Suppressor macrophage treated with lipopolysaccharide for 4 hours (primary cell): ENCODE results near the gene SQOR.

Source experiments
- DNase-seq: peaks from one replicate; pipeline ENCODE4 v3.0.0-alpha.2; 2020

SQOR gene

DNA sequence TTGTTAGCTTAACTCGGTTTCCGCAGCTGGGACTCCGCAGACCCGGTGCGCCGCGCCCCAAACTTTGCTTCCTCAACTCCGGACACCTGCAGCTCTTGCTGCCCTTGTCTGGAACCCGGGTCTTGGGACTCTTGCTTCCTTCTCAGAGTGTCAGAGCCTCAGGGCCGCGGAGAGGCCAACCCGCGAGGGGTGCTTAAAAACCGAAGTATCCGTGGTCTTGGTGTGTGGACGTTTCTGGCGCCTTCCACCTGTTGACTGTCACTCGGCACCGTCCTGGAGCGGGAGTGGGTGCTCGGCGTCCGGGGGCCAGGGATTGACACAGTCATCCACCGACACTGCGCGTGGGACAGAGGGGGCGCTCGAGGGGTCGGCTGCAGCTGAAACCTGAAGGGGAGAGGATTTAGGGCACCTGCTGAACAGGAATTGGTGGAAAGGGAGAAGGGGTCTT, 386 bp downstream of the SQOR start:
- DNase-seq = peak; percentile 59

DNA sequence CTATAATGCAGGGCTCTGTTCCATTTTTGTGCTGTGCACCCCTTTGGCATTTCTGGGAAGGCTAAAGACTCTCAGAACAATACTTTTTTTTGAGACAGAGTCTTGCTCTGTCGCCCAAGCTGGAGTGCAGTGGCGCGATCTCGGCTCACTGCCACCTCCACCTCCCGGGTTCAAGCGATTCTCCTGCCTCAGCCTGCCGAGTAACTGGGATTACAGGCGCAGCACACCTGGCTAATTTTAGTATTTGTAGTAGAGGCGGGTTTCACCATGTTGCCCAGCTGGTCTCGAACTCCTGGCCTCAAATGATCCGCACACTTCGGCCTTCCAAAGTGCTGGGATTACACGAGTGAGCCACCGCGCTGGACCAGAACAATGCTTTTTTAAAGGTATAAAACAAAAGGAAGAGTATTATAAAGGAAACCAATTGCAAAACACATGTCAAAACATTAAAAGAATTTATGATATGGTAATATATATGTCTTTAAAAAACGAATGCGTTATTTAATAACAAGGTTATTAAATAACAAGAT, 999 bp downstream of the SQOR start:
- DNase-seq = no peak

DNA sequence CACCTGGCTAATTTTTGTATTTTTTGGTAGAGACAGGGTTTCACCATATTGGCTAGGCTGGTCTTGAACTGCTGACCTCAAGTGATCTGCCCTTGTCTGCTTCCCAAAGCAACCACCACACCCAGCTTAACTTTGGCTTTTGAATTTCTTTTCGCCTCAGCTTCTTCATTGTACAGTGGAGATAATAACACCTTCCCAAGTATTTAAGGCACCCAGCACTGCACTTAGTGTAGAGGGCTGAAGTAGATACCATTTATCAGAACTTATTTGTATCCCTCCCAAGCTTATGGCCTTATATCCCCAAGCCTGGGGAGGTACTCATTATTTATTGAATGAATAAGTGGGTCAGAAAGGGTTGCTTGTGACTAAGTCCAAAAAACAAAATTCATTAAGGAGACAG, 2.3 kb downstream of the SQOR start:
- DNase-seq = no peak

DNA sequence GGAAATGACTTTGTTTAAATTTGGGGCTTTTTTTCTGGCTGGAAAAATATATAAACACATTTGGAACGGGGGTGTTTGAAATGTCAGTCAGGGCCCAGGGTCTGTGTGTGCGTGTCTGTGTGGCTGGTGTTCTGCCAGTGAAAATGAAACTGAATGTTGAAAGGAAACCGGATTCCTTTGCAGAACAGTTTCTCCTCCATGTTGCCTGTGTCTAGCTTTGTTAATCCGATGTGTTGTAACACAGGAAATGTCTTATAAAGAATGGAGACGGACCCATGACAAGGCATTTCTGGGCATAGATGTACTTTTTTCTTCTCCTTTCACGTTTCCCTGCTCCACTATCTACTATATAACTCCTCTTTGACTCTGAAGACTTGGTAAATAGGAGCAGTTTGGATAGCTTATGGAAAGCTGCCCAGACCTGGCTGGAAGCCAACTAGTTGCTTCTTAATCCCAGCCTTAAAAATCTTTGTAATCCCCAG, 2.8 kb downstream of the SQOR start:
- DNase-seq = peak; percentile 95

DNA sequence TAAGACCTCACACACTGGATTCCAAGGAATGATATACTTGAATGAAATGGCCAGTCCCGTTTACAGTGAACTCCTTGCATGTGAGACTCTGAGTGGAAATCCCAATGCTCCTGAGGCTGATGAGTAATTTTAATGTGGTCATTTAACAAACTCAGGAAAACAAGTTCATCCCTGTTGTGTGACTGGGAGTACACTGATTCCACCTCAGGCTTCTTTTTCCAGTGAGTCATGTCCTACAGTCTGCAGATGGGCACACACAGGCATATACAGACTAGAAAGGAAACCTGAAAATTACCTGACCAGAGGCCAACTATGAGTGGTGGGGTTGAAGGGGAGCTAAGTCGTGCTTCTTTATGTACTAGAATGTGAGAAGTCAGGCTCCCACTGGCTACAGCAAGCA, 5.8 kb downstream of the SQOR start:
- peak; percentile 72 for DNase-seq

DNA sequence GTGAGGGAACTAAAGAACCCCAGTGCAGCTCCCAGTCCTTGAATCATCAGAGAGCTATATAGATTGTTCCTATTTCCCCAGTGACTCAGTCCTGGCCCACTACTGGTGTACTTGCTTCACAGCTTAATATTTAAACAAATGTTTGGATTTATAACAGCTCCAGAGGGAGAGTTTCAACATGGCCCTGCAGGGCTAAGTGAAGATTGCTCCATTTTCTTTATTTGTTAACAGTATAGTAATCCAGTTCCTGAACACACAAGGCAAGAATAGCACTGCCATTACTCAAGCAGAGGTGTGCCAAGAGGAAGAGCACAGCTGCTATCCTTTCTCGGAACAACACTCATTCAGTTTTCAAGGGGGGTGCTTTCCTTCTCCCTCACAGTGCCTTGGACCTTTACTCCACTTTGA, 6.5 kb downstream of the SQOR start:
- peak; percentile 93 for DNase-seq

DNA sequence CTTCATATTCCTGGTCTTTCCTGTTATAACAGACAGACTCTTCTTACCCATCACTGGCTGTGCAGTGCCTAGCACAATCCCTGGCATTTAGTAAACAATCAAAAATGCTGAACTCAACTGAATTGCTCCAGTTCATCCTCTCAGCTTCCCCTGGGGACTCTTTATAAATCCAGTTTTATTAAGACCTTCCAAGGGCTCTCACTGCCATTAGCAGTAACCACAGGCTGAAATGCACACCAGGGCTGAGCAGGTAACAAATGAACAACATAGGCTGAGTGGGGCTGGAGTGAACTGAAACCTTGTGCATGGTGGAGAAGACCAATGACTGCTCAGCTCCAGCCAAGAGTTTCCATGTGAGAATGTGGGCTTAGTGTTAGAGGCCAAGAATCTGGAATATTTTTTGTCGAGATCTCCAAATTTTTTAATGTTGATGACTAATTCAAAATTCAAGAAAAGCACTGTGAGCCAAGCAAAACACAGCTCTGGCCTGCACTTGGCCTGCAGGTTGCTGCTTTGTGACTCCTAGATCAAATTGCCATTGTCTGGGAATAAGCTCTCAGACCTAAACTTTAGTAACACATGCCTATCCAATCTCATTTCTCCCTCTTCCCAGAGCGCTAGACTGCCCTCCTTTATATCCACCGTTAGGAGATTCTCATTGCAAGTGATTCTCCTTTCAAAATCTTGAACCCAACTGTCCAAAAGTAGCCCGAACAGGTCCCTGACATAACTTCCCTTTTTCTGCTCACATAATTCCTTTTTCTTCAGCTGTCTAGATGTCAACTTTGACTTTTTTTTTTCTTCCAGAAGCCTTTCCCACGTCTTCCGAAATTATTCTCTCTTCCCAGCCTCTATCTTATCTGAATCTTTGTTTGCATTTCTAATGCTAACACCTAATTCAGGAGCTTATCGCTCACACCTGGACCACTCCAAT, 7.4 kb downstream of the SQOR start:
- peak; percentile 25 for DNase-seq

DNA sequence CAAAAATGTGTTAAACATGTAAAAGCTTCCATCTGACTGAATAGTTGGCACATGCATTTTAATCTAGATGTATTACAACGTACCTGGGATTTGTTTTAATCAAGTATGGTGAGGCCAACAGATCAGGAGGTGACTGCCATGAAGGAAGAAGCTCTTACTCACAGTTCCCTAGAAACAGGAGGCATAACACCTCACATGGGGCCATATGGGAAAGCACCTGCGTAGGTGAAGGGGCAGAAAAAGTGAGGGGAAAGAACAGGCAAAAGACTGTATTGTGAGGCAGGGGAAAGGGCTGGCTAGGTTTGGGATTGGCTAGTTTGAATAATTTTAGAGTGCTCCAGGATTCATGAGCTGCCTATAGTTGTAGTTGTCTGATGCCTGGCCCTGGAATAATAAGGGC, 9.6 kb downstream of the SQOR start:
- DNase-seq = no peak

DNA sequence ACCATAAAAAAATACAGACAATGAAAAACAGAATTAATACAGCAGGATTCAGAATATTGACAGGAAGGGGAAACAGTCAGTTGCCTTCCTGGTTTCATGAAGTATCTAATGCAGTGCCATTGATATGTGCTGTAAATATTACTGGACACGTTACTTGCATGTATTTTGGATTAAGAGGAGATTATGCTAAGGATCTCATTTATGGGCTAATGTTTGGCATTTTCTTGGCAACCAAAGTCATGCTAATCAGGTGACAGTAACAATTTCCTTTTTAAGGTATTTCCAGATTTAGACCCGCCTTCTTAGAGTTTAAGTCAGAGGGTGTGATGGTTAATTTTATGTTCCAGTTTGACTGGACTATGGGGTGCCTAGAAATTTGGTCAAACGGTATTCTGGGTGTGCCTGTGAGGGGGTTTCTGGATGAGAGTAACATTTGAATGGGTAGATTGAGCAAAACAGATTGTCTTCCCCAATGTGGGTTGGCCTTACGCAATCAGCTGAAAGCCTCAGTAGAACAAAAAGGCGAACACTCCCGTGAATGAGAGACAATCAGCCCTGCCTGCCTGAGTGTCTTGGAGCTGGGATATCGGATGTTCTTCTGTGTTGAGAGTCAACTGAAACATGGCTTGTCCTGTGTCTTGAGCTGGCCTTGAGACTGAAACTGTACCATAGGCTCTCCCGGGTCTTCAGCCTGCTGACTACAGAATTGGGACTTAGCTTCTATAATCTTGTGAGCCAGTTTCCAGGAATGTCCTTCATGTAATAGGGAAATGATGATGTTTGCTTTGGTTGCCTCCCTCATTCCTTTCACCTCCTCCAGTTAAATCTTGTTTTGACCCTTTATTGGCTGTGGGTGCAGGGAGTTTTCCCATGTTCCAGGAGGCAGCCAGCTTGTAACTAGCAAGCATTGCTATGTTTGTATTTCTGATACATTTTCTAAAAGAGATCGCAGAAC, 10.5 kb downstream of the SQOR start:
- DNase-seq = peak; percentile 78

DNA sequence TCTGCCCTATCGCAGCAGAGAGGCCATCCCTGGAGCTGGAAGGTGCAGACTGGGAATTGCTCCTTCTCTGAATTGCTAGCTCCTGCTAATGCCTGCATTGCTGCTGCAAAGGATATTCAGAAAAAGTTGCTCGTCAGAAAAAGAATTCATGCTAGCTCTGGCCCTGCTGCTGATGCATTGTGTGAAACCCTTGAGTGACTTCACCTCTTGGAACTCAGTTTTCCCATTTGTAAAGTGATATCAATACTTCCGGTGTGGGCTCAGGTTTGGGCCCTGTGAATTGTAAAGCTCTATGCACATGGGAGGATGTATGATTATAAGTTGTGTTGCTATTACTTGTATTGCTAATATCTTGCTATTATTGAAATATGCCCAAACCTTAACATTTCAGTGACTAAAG, 11.4 kb downstream of the SQOR start:
- no peak for DNase-seq

DNA sequence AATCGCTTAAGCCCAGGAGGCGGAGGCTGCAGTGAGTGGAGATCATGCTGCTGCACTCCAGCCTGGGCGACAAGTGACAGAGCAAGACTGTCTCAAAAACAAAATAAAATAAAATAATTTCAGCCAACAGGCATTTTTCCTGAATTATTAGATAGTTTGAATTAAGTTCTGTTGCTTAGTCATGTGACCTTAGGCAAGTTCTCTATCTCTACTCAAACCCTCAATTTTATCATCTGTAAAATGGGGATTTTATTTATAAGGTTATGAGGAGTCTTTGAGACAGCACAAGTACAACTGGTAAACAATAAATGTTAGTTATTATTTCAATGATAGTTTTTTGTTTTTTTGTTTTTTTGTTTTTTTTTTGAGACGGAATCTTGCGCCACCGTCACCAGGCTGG, 13.0 kb downstream of the SQOR start:
- DNase-seq = no peak

DNA sequence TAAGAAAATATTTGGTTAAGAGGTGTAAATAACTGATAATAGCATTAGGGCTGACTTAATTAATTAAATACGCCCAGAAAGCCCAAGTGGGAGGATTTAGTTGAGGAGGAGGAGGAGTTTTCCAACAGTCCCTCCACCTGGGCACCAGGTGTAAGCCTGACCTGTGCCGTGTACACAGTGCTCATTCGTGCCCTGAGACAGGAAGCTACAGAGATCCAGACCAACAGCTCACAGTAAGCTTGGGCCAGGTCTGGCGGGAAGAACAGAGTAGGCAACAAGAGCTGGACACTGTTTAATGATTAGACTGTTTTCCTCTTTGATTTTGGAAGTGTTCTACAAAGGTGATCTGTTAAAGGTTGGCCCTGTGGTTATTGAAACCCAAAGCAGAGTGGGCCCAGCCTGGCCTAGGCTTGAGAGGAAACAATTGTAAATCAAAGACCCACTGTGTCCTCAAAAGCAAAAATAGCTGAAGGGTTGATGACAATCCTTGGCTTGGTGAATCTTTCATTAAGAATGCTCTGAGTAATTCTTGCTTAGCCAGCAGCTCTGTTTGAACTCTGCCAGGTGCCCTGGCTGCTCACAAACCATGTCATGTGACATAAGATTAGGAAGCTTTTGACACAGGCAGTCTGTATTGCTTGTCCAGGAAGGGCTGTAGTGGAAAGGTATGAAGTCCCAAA, 13.8 kb downstream of the SQOR start:
- no peak for DNase-seq

DNA sequence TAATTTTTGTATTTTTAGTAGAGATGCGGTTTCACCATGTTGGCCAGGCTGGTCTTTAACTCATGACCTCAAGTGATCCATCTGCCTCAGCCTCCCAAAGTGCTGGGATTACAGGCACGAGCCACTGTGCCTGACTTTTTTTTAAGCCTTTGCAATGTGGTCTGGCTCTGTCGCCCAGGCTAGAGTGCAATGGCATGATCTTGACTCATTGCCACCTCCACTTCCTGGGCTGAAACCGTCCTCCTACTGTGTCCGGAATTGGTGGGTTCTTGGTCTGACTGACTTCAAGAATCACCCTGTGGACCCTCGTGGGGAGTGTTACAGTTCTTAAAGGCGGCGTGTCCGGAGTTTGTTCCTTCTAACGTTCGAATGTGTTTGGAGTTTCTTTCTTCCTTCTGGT, 15.2 kb downstream of the SQOR start:
- DNase-seq = peak; percentile 80

DNA sequence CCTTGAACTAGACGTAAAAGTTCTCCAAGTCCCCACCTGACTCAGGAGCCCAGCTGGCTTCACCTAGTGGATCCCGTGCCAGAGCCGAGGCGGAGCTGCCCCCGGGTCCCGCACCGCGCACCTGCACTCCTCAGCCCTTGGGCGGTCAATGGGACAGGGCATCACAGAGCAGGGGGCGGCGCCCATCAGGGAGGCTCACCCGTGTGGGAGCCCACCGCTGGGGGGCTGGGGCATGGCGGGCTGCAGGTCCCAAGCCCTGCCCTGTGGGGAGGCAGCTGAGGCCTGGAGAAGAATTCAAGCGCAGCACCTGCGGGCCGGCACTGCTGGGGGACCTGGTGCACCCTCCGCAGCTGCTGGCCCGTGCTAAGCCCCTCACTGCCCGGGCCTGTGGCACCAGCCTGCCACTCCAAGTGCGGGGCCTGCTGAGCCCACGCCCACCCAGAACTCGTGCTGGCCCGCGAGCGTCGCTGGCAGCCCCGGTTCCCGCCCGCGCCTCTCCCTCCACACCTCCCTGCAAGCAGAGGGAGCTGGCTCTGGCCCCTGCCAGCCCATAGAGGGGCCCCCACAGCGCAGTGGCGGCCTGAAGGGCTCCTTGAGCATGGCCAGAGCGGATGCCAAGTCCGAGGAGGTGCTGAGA, 16.2 kb downstream of the SQOR start:
- DNase-seq = no peak

DNA sequence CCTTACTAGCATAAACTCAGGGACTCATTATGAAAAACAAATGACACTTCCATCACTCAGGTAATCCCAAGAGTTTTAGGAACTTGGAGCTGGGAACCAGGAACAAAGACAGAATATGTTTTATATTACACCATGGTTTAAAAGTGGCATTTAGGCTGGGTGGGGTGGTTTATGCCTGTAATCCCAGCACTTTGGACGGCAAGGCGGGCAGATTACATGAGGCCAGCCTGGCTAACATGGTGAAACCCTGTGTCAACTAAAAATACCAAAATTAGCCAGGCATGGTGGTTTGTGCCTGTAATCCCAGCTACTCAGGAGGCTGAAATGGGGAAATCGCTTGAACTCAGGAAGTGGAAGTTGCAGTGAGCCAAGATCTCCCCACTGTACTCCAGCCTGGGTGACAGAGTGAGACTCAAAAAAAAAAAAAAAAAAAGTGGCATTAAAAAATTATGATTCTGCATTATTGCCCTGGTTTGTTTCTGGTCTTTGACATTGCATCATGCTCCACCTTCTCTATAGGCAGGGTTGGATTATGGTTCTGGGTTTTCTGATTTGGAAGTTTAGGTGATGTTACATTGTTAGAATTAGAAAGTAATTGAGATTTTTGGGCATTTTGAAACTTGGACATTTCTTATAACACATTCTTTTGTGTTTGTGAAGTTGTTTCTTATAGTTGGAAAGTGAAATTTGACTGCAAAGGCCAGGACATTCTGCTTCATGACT, 19.0 kb downstream of the SQOR start:
- DNase-seq = peak; percentile 82

DNA sequence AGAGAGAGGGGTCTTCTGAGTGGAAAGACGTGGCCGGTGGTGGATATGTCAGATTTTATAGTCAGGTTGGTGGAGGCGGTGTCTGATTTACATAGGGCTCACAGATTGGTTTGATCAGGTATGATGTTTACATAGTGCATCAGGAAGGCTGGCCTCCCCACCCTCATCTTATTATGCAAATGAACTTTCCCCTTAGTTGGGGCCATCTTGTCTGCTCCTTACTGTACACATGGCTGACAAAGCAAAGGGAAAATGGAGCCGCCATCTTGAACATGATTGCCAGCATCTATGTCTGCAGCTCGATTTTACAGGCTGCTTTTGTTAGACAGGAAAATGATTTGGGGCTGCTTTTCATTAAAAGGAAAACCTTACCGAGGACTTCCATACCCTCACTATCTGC, 19.9 kb downstream of the SQOR start:
- DNase-seq = no peak

DNA sequence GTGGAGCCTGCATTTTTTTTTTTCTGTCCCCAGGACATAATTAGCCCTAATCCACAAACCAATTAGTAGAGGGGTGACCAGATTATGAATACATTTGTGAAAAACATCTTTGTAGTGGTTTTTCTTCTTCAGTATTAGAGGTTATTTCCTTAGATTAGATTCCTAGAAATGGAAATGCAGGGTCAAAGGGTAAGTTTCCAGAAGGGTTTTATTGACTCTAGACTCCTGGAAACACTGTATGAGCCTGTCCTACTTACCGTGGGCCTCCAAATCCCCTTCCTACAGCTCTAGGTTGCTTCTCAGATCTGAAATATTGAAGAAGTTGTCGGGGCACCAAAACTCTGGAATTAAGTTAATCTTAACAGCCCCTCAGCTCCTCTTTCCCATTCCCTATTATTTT, 22.4 kb downstream of the SQOR start:
- no peak for DNase-seq

DNA sequence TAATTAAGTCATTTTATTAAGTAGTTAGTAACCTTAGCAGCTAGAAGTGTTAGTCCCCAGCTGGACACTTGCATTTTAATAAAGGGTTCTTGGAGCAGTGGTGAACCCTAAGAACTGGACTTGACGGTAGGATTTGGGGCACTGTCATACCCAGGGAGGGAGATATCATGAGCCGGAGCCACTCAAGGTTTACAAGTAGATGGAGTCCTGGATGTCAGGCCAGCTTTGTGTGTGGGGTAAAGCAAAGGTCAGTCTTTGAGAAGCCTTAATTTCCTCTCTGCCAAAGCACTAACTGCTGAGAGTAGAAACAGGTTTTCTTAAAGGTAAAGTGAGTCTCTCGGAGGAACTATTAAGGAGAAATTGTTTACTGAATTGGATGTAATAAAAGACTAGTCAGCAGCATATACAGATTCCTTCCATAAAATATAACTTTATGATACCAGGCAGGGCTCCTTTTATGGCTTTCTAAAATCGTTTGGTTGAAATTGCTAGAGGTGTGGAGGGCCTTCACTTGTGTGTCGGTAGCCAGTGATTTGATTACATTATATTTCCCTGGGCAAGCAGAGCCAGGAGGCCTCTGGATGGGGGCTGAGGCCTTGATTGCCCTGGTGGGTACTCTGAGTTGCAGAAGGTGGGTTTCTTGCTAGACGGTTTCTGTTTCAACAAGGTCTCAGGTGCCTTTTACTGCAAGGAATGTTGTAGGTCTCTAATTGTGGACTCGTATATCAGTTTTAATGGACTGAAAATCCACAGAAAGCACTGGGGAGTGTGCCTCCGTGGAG, 23.1 kb downstream of the SQOR start:
- no peak for DNase-seq

DNA sequence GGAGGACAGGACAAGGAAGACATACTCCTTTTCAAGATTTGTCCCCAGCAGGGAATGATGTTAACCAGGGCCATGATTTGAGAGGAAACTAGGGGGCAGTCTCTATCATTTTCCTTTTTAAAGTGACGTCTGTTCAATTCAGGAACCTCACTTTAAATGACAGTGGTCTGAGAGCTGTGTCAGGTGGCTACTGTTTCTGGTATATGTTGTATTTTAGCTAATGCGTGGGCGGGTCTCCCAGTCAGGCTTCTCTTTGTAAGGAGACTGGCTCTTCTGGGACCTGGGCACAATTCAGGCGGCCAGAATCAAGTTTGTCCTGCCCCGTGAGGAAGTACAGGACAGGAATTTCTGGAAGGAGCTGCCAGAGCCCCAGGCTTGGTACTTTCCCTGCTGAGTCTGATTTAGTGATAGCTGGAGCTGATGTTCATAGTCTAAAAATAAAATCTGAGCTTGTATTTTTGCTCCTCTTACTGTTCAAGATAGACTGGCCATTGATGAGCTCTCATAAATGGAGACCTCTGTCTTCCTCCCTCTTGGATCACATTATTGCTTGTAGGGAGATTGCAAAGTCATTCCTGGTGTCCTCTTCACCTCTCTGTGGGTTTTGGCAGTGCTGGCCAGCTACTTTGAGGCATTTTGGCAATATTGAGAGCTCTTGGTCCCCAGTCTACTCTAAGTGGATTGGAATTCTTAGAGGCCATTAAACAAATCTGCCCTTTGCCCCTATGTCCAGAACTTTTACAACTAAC, 25.6 kb downstream of the SQOR start:
- peak; percentile 85 for DNase-seq

DNA sequence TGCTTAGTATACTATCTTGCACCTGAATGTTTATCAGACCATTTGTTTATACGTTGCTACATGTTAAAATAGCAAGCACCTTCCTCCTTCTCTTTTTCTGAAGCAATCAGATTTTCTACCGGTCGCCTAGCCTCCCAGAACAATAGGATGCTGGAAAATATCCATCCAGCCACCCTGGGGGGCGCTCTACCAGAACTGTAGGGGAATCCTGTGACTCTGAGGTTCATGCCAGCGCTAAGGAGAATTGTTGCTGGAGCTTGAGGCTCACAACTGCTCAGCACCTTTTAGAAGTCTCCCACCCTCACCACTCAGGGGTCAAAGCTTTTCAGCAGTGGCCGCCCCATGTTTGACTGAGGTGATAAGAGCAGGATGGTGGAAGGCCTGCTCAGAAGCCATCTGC, 27.5 kb downstream of the SQOR start:
- DNase-seq = no peak
